ENCODE data around the gene CACNA2D3.
A peak's percentile ranks its signal among the peaks of the same experiment; 100 is the strongest.

Gene CACNA2D3

GRCh38 chr3:55006244-55006676, 883.9 kb downstream of the CACNA2D3 start:
- DNase-seq (ENCODE audit: low read depth in 2 of 2): no peak

DNA sequence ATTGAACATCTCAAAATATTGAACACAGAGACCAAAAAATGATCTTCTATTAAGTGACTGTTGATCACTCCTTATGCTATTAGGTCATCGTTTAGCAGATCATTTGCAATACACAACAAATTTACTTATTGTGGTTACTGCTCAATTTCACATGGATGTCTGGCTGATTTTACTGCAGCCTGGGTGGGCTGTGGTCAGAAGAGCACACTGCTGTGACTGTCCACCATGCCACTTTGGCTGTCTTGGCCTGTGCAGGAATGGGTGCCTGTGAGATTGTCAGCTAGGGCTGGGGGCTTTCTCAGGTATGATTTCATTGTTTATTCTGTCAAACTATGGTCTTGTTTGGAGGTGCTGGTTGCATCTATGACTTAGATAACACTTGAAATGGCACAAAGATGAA, 885.6 kb downstream of the CACNA2D3 start:
- DNase-seq (ENCODE audit: low read depth in 2 of 2): no peak

GRCh38 chr3:55009372-55009771, 887.0 kb downstream of the CACNA2D3 start:
- no peak for DNase-seq (ENCODE audit: low read depth in 2 of 2)

GRCh38 chr3:55012091-55012490, 889.7 kb downstream of the CACNA2D3 start:
- DNase-seq (ENCODE audit: low read depth in 2 of 2): no peak

GRCh38 chr3:55013145-55013925, 891.0 kb downstream of the CACNA2D3 start:
- no peak for DNase-seq (ENCODE audit: low read depth in 2 of 2)

DNA sequence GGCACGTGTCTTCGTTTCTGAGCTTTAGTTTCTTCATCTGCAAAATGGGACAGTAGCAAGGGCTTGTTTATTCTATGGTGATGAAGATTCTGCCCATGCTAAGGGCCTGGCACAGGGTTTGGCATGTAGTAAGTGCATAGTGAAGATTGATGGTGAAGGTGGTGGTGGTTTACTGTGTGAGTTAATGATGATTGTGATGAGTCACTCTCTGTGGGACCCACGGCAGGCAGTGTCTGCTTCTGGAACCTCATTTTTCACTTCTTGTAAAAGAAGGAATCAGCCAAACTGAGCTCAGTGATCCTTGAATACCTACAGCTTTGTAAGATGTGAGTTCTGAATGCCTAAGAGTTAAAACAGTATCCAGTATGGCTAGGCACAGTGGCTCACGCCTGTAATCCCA, 891.7 kb downstream of the CACNA2D3 start:
- DNase-seq (ENCODE audit: low read depth in 2 of 2): no peak

DNA sequence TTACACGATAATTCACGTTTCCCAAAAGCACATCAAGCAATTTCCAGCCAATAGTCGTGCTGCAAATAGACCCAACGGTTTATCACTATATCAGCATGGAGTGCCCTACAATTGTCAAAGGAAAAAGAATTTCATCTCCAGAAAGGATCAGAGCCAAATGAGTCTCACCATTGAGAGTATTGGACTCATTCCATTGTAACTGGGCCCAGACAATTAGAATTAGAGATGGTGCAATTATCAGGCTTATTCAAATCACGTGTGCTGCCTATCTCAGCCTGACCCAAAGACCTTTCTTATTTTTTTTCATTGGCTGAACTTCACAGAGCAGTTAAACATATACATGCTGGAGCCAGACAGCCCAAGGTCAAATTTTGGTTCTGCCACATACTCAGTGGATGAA, 892.6 kb downstream of the CACNA2D3 start:
- no peak for DNase-seq (ENCODE audit: low read depth in 2 of 2)

DNA sequence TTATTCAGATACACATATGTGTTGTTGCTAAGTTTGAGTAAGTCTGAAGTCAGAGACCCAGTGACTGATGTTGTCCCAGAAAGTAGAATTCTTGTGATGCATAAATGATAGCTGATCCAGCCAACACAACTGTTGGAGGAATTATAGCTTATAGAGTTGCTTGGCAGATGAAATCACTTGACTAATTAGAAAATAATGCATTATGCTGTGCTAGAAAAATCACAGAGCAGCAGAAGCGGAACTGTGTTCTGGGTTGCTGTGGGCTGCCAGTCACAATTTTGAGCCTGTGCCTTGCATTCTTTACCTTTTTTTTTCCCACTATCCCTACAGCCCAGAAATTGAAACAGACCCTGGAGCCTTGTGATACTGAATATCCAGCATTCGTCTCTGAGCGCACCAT, 895.5 kb downstream of the CACNA2D3 start:
- peak in 1 of 2 experiments; percentile 34 for DNase-seq (ENCODE audit: low read depth in 2 of 2)

GRCh38 chr3:55030938-55031337, 908.6 kb downstream of the CACNA2D3 start:
- DNase-seq (ENCODE audit: low read depth in 2 of 2): no peak

GRCh38 chr3:55036883-55037577, 914.7 kb downstream of the CACNA2D3 start:
- DNase-seq (ENCODE audit: low read depth in 2 of 2): no peak

GRCh38 chr3:55042591-55042990, 920.2 kb downstream of the CACNA2D3 start:
- DNase-seq (ENCODE audit: low read depth in 2 of 2): no peak

GRCh38 chr3:55044486-55044885, 922.1 kb downstream of the CACNA2D3 start:
- no peak for DNase-seq (ENCODE audit: low read depth in 2 of 2)

- DNase-seq (ENCODE audit: low read depth in 2 of 2): peak; percentile 10 to 19
These were observed 936.8 kb downstream of the CACNA2D3 start for GRCh38 chr3:55059027-55059629.

- DNase-seq (ENCODE audit: low read depth in 2 of 2): no peak
These were observed 938.8 kb downstream of the CACNA2D3 start for GRCh38 chr3:55060896-55061719.

GRCh38 chr3:55061720-55062034, 939.3 kb downstream of the CACNA2D3 start:
- DNase-seq (ENCODE audit: low read depth in 2 of 2): no peak

DNA sequence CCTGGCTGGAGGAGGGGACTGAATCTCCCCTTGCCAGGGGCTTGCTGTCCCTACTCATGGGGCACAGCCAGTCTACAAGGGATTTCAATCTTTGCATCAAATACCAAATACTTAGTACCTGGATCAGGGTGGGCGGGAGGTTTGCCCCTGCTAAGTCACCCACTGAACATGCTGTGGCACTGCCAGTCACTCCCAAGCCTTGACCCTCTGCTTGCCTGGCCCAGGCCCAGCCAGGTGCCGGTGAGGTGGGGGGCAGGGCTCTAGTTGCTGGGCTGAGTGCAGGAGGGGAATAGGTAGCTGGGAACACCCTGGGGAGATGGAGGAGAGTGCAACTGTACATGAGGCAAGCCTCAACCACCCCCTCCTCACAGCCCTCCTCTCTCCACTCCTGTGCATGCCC, 941.8 kb downstream of the CACNA2D3 start:
- no peak for DNase-seq (ENCODE audit: low read depth in 2 of 2)

- no peak for DNase-seq (ENCODE audit: low read depth in 2 of 2)
These were observed 943.0 kb downstream of the CACNA2D3 start for GRCh38 chr3:55065331-55065730.

DNA sequence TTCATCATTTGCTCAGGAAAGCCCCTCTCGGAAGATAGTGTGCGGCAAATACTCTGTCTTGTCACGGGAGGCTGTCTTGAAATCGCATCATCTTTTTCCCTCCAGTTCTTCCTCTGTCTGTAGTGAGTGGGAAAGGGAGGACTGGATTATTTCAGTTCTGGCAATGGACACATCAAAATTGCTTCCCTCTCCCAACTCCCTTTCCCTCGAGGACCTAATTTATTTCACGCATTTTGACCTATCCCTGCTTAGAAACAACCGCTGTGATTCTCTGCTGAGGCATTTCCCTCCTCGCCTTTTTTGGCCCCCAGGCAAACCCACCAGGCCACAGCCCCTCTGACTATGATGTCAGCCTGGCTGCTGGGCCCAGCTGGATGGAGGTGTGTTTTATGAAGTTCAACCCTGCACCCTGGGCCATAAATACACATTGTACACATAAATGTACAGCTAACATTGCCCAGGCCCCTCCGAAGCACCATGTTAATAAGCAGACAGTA, 944.2 kb downstream of the CACNA2D3 start:
- DNase-seq (ENCODE audit: low read depth in 2 of 2): peak in 1 of 2 experiments; percentile 21

- no peak for DNase-seq (ENCODE audit: low read depth in 2 of 2)
These were observed 947.6 kb downstream of the CACNA2D3 start for GRCh38 chr3:55069950-55070349.

- no peak for DNase-seq (ENCODE audit: low read depth in 2 of 2)
These were observed 952.4 kb downstream of the CACNA2D3 start for GRCh38 chr3:55074796-55075195.

GRCh38 chr3:55075846-55076245, 953.5 kb downstream of the CACNA2D3 start:
- no peak for DNase-seq (ENCODE audit: low read depth in 2 of 2)

DNA sequence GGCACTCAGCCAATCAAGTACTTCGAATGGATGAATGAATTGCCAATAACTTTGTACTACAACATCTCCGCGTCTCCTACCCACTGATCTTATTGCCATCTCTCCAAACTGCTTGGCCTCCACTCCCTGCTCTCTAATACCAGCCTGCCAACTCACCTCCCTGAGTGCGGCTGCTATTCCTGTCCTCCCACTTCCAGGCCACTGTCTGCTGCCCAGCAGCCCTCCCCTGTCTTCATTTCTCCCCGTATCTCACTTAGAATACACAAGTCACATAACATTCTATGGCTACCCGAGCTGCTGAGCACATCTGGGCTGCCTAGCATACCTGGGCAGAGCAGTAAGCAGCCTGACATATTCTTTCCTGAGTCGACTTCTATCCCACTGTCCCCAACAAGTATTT, 955.4 kb downstream of the CACNA2D3 start:
- DNase-seq (ENCODE audit: low read depth in 2 of 2): no peak

Measured in fibroblast of skin of left quadriceps (primary cell).